ENCODE data around the gene MAF.

DNA sequence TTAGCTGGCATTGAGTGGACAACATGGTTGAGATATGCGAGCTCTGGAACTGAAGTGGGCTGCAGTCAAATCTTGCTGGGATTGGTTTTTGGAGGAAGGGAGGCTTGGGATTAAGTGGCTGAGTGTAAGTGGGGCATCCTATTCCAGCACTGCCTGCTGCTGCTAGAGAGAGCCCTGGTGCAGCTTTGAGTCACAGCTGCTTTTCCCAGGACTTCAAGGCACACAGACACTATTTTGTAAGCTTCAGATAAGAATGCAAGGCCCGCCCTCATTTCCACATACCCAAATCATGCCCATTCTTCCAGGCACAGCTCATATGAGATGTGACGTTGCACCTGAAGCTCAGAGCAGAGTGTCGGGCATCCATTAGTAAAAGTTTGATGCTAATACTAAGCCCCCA lies 10.2 kb upstream of the MAF start:
- TF ChIP-seq, protein P1, sequence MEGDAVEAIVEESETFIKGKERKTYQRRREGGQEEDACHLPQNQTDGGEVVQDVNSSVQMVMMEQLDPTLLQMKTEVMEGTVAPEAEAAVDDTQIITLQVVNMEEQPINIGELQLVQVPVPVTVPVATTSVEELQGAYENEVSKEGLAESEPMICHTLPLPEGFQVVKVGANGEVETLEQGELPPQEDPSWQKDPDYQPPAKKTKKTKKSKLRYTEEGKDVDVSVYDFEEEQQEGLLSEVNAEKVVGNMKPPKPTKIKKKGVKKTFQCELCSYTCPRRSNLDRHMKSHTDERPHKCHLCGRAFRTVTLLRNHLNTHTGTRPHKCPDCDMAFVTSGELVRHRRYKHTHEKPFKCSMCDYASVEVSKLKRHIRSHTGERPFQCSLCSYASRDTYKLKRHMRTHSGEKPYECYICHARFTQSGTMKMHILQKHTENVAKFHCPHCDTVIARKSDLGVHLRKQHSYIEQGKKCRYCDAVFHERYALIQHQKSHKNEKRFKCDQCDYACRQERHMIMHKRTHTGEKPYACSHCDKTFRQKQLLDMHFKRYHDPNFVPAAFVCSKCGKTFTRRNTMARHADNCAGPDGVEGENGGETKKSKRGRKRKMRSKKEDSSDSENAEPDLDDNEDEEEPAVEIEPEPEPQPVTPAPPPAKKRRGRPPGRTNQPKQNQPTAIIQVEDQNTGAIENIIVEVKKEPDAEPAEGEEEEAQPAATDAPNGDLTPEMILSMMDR (IDR thresholded peaks at IDR 0.05), result no peak
- TF ChIP-seq POLR2A (IDR thresholded peaks at IDR 0.05), result no peak
